KG1 (cell line): Measurements from ENCODE around the gene FYN.

Source experiments
- DNase-seq: peaks from one replicate; lab custom pipeline; 2025; lab: John Stamatoyannopoulos, UW

Gene FYN

GRCh38 chr6:111725446-111726112 lies 147.7 kb downstream of the FYN start:
- no peak for DNase-seq

GRCh38 chr6:111724505-111724904 lies 148.7 kb downstream of the FYN start:
- no peak for DNase-seq

GRCh38 chr6:111724039-111724438 lies 149.2 kb downstream of the FYN start:
- DNase-seq = no peak

- no peak for DNase-seq
Measured at GRCh38 chr6:111723412-111723970, 149.8 kb downstream of the FYN start.

GRCh38 chr6:111722179-111722731 lies 151.0 kb downstream of the FYN start:
- DNase-seq = no peak

GRCh38 chr6:111721753-111722154 lies 151.5 kb downstream of the FYN start:
- no peak for DNase-seq

- no peak for DNase-seq
Measured at GRCh38 chr6:111720931-111721496, 152.2 kb downstream of the FYN start.

GRCh38 chr6:111718990-111719389 lies 154.3 kb downstream of the FYN start:
- DNase-seq = no peak

- DNase-seq = no peak
Measured at GRCh38 chr6:111718326-111718725, 154.9 kb downstream of the FYN start.

GRCh38 chr6:111717621-111718020 lies 155.6 kb downstream of the FYN start:
- DNase-seq = no peak

- no peak for DNase-seq
Measured at GRCh38 chr6:111716325-111716724, 156.9 kb downstream of the FYN start.

- no peak for DNase-seq
Measured at GRCh38 chr6:111715321-111715720, 157.9 kb downstream of the FYN start.

- DNase-seq = no peak
Measured at GRCh38 chr6:111714416-111715270, 158.6 kb downstream of the FYN start.

- DNase-seq = no peak
Measured at GRCh38 chr6:111713811-111714210, 159.4 kb downstream of the FYN start.

GRCh38 chr6:111713236-111713635 lies 160.0 kb downstream of the FYN start:
- DNase-seq = no peak

GRCh38 chr6:111711984-111712752 lies 161.1 kb downstream of the FYN start:
- no peak for DNase-seq

GRCh38 chr6:111711476-111711875 lies 161.8 kb downstream of the FYN start:
- no peak for DNase-seq

- DNase-seq = no peak
Measured at GRCh38 chr6:111710911-111711310, 162.3 kb downstream of the FYN start.

GRCh38 chr6:111710439-111710838 lies 162.8 kb downstream of the FYN start:
- no peak for DNase-seq

GRCh38 chr6:111709615-111710398 lies 163.4 kb downstream of the FYN start:
- peak; percentile 55 for DNase-seq

- DNase-seq = no peak
Measured at GRCh38 chr6:111709201-111709600, 164.1 kb downstream of the FYN start.
